ENCODE measurements around the gene APOBEC2.

GRCh38 chr6:41078101-41078500 is 25.1 kb downstream of the APOBEC2 start:
- TF ChIP-seq CTCF (IDR thresholded peaks at IDR 0.05) (no peak), POLR2A (IDR thresholded peaks at IDR 0.05) (no peak), POLR2AphosphoS5 (IDR thresholded peaks at IDR 0.05) (no peak)

All from suprapubic skin (tissue), 4 donors.